OCI-LY3 (cell line): Measurements from ENCODE around the gene NTRK2.

Source experiments
- H2AFZ ChIP-seq: fragments of 200-600, 300-600 bp; shearing (Covaris generic); 2 replicates; pipeline ENCODE4 v1.6.0; 2014; ENCODE audit warnings: antibody characterized with exemption, low read depth, low read length
- H3K27ac ChIP-seq: fragments of 200-600, 300-600 bp; sonication (generic); 2 replicates; pipeline ENCODE4 v1.5.1; 2014; ENCODE audit warnings: mild to moderate bottlenecking, low read length, moderate library complexity, mixed read lengths
- H3K27me3 ChIP-seq: fragments of 200-600, 300-600 bp; sonication (generic); 2 replicates; pipeline ENCODE4 v1.6.1; 2014; ENCODE audit warnings: low read depth, low read length, mixed read lengths
- H3K36me3 ChIP-seq: fragments of 200-600, 300-600 bp; sonication (generic); replicated peaks from 2 replicates; pipeline ENCODE3; 2014; ENCODE audit warnings: low read depth, low read length, mixed read lengths
- H3K4me1 ChIP-seq: fragments of 300-600, 200-600 bp; sonication (generic); 2 replicates; pipeline ENCODE4 v1.6.1; 2014; ENCODE audit warnings: low read length, mixed read lengths
- H3K4me2 ChIP-seq: fragments of 200-600, 300-600 bp; sonication (generic); 2 replicates; pipeline ENCODE4 v1.6.1; 2014; ENCODE audit warnings: low read length, mixed read lengths
- H3K4me3 ChIP-seq: fragments of 300-600, 200-600 bp; sonication (generic); 2 replicates; pipeline ENCODE4 v1.5.1; 2014; ENCODE audit warnings: antibody characterized with exemption, mild to moderate bottlenecking, low read length, moderate library complexity
- H3K79me2 ChIP-seq: fragments of 300-600, 200-600 bp; shearing (Covaris generic); 2 replicates; pipeline ENCODE4 v1.6.1; 2014; ENCODE audit warnings: mild to moderate bottlenecking, low read length, mixed read lengths
- H3K9ac ChIP-seq: fragments of 300-600, 200-600 bp; shearing (Covaris generic); 2 replicates; pipeline ENCODE4 v1.6.0; 2014; ENCODE audit warnings: mild to moderate bottlenecking, low read length, moderate library complexity
- H3K9me3 ChIP-seq: fragments of 200-600, 300-600 bp; shearing (Covaris generic); 2 replicates; pipeline ENCODE4 v1.6.1; 2014; ENCODE audit warnings: low read length, mixed read lengths; ENCODE audit not compliant: insufficient read depth
- H4K20me1 ChIP-seq: fragments of 200-600, 300-600 bp; sonication (generic); 2 replicates; pipeline ENCODE4 v1.6.1; 2016; ENCODE audit warnings: low read length, mixed read lengths; ENCODE audit not compliant: insufficient read depth
- CTCF ChIP-seq: fragments of 200-600, 300-600 bp; sonication (generic); IDR thresholded peaks from 2 replicates; pipeline ENCODE4 v1.5.1; 2014; ENCODE audit warnings: antibody characterized with exemption, low read length, low read depth
- EZH2phosphoT487 ChIP-seq: fragments of 200-600 bp; shearing (Covaris generic); IDR thresholded peaks from 2 replicates; pipeline ENCODE4 v1.6.1; 2018; ENCODE audit warnings: antibody characterized with exemption, mixed run types, low read depth

Gene NTRK2

GRCh38 chr9:84655447-84655846, 14.1 kb upstream of the NTRK2 start:
- Histone ChIP-seq H2AFZ (no peak overlapping the region), H3K27me3 (peaks cover 6% of the 10 kb centered on the region; the same call in 1 of the 2 replicates), H3K9ac (no peak overlapping the region), H3K4me3 (no peak overlapping the region), H3K9me3 (no peaks in the 10 kb centered on the region), H3K4me2 (no peak overlapping the region), H3K4me1 (0 out of 2 replicates have a peak, but pooled peaks cover 4% of the 10 kb centered on the region), H3K36me3 (no peaks in the 10 kb centered on the region), H4K20me1 (no peaks in the 10 kb centered on the region), H3K27ac (no peak overlapping the region), H3K79me2 (no peaks in the 10 kb centered on the region)
- TF ChIP-seq CTCF, result no peak
- no peak for TF ChIP-seq EZH2phosphoT487

GRCh38 chr9:84659313-84659712, 10.2 kb upstream of the NTRK2 start:
- TF ChIP-seq EZH2phosphoT487, result no peak
- TF ChIP-seq CTCF, result no peak
- H3K4me2 ChIP-seq, result no peak overlapping the region

GRCh38 chr9:84659773-84660172, 9.8 kb upstream of the NTRK2 start:
- no peak overlapping the region for H3K4me2 ChIP-seq
- no peak overlapping the region for H3K4me3 ChIP-seq
- no peak overlapping the region for H3K9ac ChIP-seq
- peaks cover 7% of the 10 kb centered on the region; the same call in 1 of the 2 replicates for H3K27me3 ChIP-seq
- no peak for TF ChIP-seq EZH2phosphoT487
- TF ChIP-seq CTCF, result no peak
- no peaks in the 10 kb centered on the region for H3K4me1 ChIP-seq
- no peaks in the 10 kb centered on the region for H3K36me3 ChIP-seq
- no peak overlapping the region for H2AFZ ChIP-seq
- H3K79me2 ChIP-seq, result no peaks in the 10 kb centered on the region
- no peak overlapping the region for H3K27ac ChIP-seq
- no peaks in the 10 kb centered on the region for H3K9me3 ChIP-seq
- H4K20me1 ChIP-seq, result no peaks in the 10 kb centered on the region

More at GRCh38 chr9:84659313-84659712, 10.2 kb upstream of the NTRK2 start:
- no peaks in the 10 kb centered on the region for H3K79me2 ChIP-seq
- no peaks in the 10 kb centered on the region for H3K4me1 ChIP-seq
- peaks cover 7% of the 10 kb centered on the region; the same call in 1 of the 2 replicates for H3K27me3 ChIP-seq
- H3K27ac ChIP-seq, result no peak overlapping the region
- no peaks in the 10 kb centered on the region for H4K20me1 ChIP-seq
- no peaks in the 10 kb centered on the region for H3K36me3 ChIP-seq
- H3K9me3 ChIP-seq, result no peaks in the 10 kb centered on the region
- H3K4me3 ChIP-seq, result no peak overlapping the region
- no peak overlapping the region for H3K9ac ChIP-seq
- H2AFZ ChIP-seq, result no peak overlapping the region

GRCh38 chr9:84667571-84668195, 1.8 kb upstream of the NTRK2 start:
- H3K79me2 ChIP-seq, result no peaks in the 10 kb centered on the region
- H3K27ac ChIP-seq, result no peak overlapping the region
- H4K20me1 ChIP-seq, result no peaks in the 10 kb centered on the region
- H2AFZ ChIP-seq, result no peak overlapping the region
- no peak overlapping the region for H3K4me2 ChIP-seq
- no peaks in the 10 kb centered on the region for H3K36me3 ChIP-seq
- no peaks in the 10 kb centered on the region for H3K4me1 ChIP-seq
- no peak overlapping the region for H3K9ac ChIP-seq
- no peak overlapping the region for H3K4me3 ChIP-seq
- H3K9me3 ChIP-seq, result no peaks in the 10 kb centered on the region
- H3K27me3 ChIP-seq, result no peaks in the 10 kb centered on the region
- no peak for TF ChIP-seq EZH2phosphoT487
- TF ChIP-seq CTCF, result no peak
